ENCODE results near the gene NCAPH2. TPM values are rescaled to one million over a fixed set of nuclear protein-coding genes. Genes with fewer than 3 reads are reported as not detected.

NCAPH2 gene
- total and polyA plus RNA-seq, 9 of the 15 experiments (the other 6 are each of a cell fraction or from before 2014, with no cell fraction given) = 3.6 to 88.6 (median 32.4) TPM

GRCh38 chr22:50542416-50542927 is 34.4 kb downstream of the NCAPH2 start:
- no peak overlapping the region for H3K4me3 ChIP-seq
- H3K9me1 ChIP-seq (ENCODE audit: control insufficient read depth, insufficient read depth, low read length) = no peaks in the 10 kb centered on the region
- FAIRE-seq (peak; percentile 23), DNase-seq (ENCODE audit: extremely low read depth in 1 of 4, low spot score in 3 of 4) (no peak), ATAC-seq (no peak)
- 85% methylated on average over 11 of the region's 19 CpGs for WGBS (ENCODE audit: insufficient coverage, low coverage, missing lambda C conversion rate)
- H3K4me2 ChIP-seq (ENCODE audit: insufficient read depth, low read length) = no peak overlapping the region
- ChIA-PET CTCF (ENCODE audit: low intra/inter-chr PET ratio) (no interaction called here), POLR2A (interaction anchor here (0.6 kb wide), 1 partner anchor 17 kb away, joined by 5 read pairs; no protein-coding TSS in a partner anchor)
- peaks cover 15 to 34% of the 10 kb centered on the region in 2 experiments for H3K4me1 ChIP-seq (replicated peaks in 1 of 2; ENCODE audit: control insufficient read depth in 2 of 2, insufficient read depth in 2 of 2, low read length in 2 of 2)
- in situ Hi-C loops (cut with MboI) = no loop called here
- no peaks in the 10 kb centered on the region for H4K20me1 ChIP-seq (replicated peaks; ENCODE audit: control insufficient read depth, insufficient read depth, low read length)
- H3K27ac ChIP-seq (ENCODE audit: extremely low read depth, low read depth, low read length) = no peak overlapping the region
- H3K79me2 ChIP-seq (ENCODE audit: control insufficient read depth, insufficient read depth, low read length) = no peaks in the 10 kb centered on the region
- H2AFZ ChIP-seq (ENCODE audit: low read depth, low read length) = no peak overlapping the region
- intact Hi-C loops (cut with micrococcal nuclease) = no loop called here
- H3K36me3 ChIP-seq (ENCODE audit: control insufficient read depth, insufficient read depth, low read length) = no peaks in the 10 kb centered on the region
- TF ChIP-seq ZBTB7A (IDR thresholded peaks at IDR 0.05; ENCODE audit: borderline replicate concordance, control insufficient read depth, low read depth, low read length) (no peak), RFX1 (IDR thresholded peaks at IDR 0.05) (no peak), HMG20B (CRISPR knock-in tag; IDR thresholded peaks at IDR 0.05) (no peak), PHF21A (IDR thresholded peaks at IDR 0.05; ENCODE audit: borderline replicate concordance, low read depth) (no peak), TEAD2 (tag; IDR thresholded peaks at IDR 0.05) (no peak), ZZZ3 (IDR thresholded peaks at IDR 0.05) (no peak), NELFE (IDR thresholded peaks at IDR 0.05; ENCODE audit: insufficient read depth, insufficient read length) (no peak), HDAC2 (IDR thresholded peaks at IDR 0.05) (no peak), SFPQ (IDR thresholded peaks at IDR 0.05; ENCODE audit: low read depth, low read length) (no peak), ELF2 (CRISPR knock-in tag; IDR thresholded peaks at IDR 0.05) (no peak), THRB (CRISPR knock-in tag; conservative IDR thresholded peaks at IDR 0.05) (no peak), LEF1 (IDR thresholded peaks at IDR 0.05) (no peak), ZNF274 (IDR thresholded peaks at IDR 0.05; ENCODE audit: borderline replicate concordance, low read depth, low read length) (no peak), RNF219 (CRISPR knock-in tag; IDR thresholded peaks at IDR 0.05) (no peak), ZKSCAN1 (IDR thresholded peaks at IDR 0.05; ENCODE audit: low read depth, low read length) (no peak), MEF2D (tag; conservative IDR thresholded peaks at IDR 0.05; ENCODE audit: low read depth) (no peak), XRCC3 (IDR thresholded peaks at IDR 0.05) (no peak)
- no peak overlapping the region for H3K9ac ChIP-seq (ENCODE audit: insufficient read depth in 1 of 2, low read depth in 2 of 2, low read length in 2 of 2)
- H3K27me3 ChIP-seq (ENCODE audit: control insufficient read depth in 2 of 2, insufficient read depth in 2 of 2, low read length in 2 of 2) = no peaks in the 10 kb centered on the region
- no peaks in the 10 kb centered on the region for H3K9me3 ChIP-seq (replicated peaks; ENCODE audit: control insufficient read depth, insufficient read depth, low read depth, low read length)
- BruUV-seq (replicated peaks) = no TSS peak
